Calu3 (cell line): ENCODE results near the gene OR7G1. TPM values are rescaled to one million over a fixed set of nuclear protein-coding genes. Genes with fewer than 3 reads are reported as not detected.

Experiments used
- BruUV-seq: library from RNA; stranded (reverse); fragments of 400-500 nt; replicated peaks from 2 replicates; lab custom pipeline; 2021; lab: Mats Ljungman, UMichigan
- CTCF ChIA-PET: fragments of 300-600 bp; sonication (Branson Sonifier 250); formaldehyde crosslinking; loops from one replicate; lab custom pipeline; 2022; ENCODE audit warnings: antibody characterized with exemption; lab: Charles Lee
- DNase-seq: peaks from one replicate; pipeline ENCODE4 v3.0.0; 2022
- H3K27ac Mint-ChIP-seq: one replicate; pipeline ENCODE4 v1.8.0; 2022; ENCODE audit warnings: mixed read lengths; ENCODE audit not compliant: unreplicated experiment
- H3K27me3 Mint-ChIP-seq: one replicate; pipeline ENCODE4 v1.8.0; 2022; ENCODE audit warnings: mixed read lengths; ENCODE audit not compliant: unreplicated experiment
- H3K36me3 Mint-ChIP-seq: one replicate; pipeline ENCODE4 v1.8.0; 2022; ENCODE audit warnings: mild to moderate bottlenecking, moderate library complexity, mixed read lengths; ENCODE audit not compliant: insufficient read depth, unreplicated experiment
- H3K4me1 Mint-ChIP-seq: one replicate; pipeline ENCODE4 v1.8.0; 2022; ENCODE audit warnings: mild to moderate bottlenecking, low read depth, mixed read lengths; ENCODE audit not compliant: unreplicated experiment
- H3K4me3 Mint-ChIP-seq: one replicate; pipeline ENCODE4 v1.8.0; 2022; ENCODE audit warnings: mild to moderate bottlenecking, low read depth, moderate library complexity, mixed read lengths; ENCODE audit not compliant: unreplicated experiment
- H3K9me3 Mint-ChIP-seq: one replicate; pipeline ENCODE4 v1.8.0; 2022; ENCODE audit warnings: low read depth, mixed read lengths; ENCODE audit not compliant: unreplicated experiment
- CTCF ChIP-seq: fragments of 200-600 bp; IDR thresholded peaks from one replicate; pipeline ENCODE4 v1.8.0; 2022; ENCODE audit warnings: antibody characterized with exemption; ENCODE audit not compliant: unreplicated experiment
- intact Hi-C: fragments of 100-400 bp; cut with micrococcal nuclease; formaldehyde crosslinking; loops from one replicate; pipeline ENCODE4 v1.10.0; 2022; ENCODE audit not compliant: unreplicated experiment
- total RNA-seq: library from RNA; stranded (reverse); gene quantifications from 2 replicates; pipeline ENCODE4 v1.2.3, GENCODE V29; 2022

Gene OR7G1
- total RNA-seq, 1 experiment from 2014 or later = not detected

GRCh38 chr19:9065457-9066014, 50.0 kb downstream of the OR7G1 start:
- CTCF ChIA-PET = no interaction called here
- no peak for DNase-seq
- intact Hi-C loops = no loop called here
- Mint-ChIP-seq H3K9me3 (no peaks in the 10 kb centered on the region), H3K4me3 (no peak overlapping the region), H3K4me1 (no peaks in the 10 kb centered on the region), H3K36me3 (no peaks in the 10 kb centered on the region), H3K27me3 (no peaks in the 10 kb centered on the region), H3K27ac (no peak overlapping the region)
- BruUV-seq = no TSS peak
- TF ChIP-seq CTCF = no peak

Other genes starting within 250 kb of the OR7G1 start
- gene MUC16, start 105.4 kb downstream of the OR7G1 start, total RNA-seq = 0.15 and 0.17 TPM in 2 replicates
- not detected in 2 replicates for gene OR1M1, start 28.7 kb downstream of the OR7G1 start, total RNA-seq
- not detected in 2 replicates for gene OR7G2, start 8.3 kb downstream of the OR7G1 start, total RNA-seq
- not detected in 2 replicates for gene OR7G3, start 11.2 kb upstream of the OR7G1 start, total RNA-seq
- gene ZNF317, start 24.6 kb upstream of the OR7G1 start, total RNA-seq = 25.4 and 26.3 TPM in 2 replicates
- not detected in 2 replicates for gene OR7D2, start 63.2 kb upstream of the OR7G1 start, total RNA-seq
- gene OR7D4, start 103.8 kb upstream of the OR7G1 start, total RNA-seq = not detected in 2 replicates
- gene OR7E24, start 135.2 kb upstream of the OR7G1 start, total RNA-seq = not detected in 2 replicates
- 2.9 and 3.2 TPM in 2 replicates for gene ZNF699, start 194.1 kb upstream of the OR7G1 start, total RNA-seq
- 7.5 and 10.4 TPM in 2 replicates for gene ZNF559, start 208.4 kb upstream of the OR7G1 start, total RNA-seq
- gene ZNF177, start 247.2 kb upstream of the OR7G1 start, total RNA-seq = 2.2 and 2.5 TPM in 2 replicates